Measurements from ENCODE around the gene RNASEL.

DNA sequence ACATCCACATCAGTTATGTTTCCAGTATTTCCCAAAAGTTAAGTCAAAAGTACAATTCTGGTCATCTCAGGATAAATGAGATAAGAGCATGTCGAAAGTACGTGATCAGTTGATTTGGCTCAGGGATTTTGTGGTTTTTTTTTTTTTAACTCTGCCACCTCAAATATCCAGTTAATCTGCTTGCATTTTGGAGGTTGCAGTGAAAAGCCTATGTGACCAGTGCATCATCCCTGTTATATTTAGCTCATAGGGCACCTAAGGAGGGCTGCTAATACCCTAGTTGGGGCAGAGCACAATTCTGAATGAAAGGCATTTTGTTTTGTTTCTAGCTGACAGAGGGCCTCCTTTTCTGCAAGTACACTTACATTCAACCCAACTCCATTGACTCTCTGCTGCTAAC, 46.8 kb upstream of the RNASEL start:
- TF ChIP-seq, protein P1, sequence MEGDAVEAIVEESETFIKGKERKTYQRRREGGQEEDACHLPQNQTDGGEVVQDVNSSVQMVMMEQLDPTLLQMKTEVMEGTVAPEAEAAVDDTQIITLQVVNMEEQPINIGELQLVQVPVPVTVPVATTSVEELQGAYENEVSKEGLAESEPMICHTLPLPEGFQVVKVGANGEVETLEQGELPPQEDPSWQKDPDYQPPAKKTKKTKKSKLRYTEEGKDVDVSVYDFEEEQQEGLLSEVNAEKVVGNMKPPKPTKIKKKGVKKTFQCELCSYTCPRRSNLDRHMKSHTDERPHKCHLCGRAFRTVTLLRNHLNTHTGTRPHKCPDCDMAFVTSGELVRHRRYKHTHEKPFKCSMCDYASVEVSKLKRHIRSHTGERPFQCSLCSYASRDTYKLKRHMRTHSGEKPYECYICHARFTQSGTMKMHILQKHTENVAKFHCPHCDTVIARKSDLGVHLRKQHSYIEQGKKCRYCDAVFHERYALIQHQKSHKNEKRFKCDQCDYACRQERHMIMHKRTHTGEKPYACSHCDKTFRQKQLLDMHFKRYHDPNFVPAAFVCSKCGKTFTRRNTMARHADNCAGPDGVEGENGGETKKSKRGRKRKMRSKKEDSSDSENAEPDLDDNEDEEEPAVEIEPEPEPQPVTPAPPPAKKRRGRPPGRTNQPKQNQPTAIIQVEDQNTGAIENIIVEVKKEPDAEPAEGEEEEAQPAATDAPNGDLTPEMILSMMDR (IDR thresholded peaks at IDR 0.05) = no peak
- no peak for TF ChIP-seq ZFX (IDR thresholded peaks at IDR 0.05; ENCODE audit: borderline replicate concordance)

Data from 22Rv1 (cell line).